Muscle layer of colon (tissue), 2 donors: Measurements from ENCODE around the gene ZBTB20.

Experiments used
- H3K27ac ChIP-seq: one replicate; pipeline ENCODE4 v1.7.0; 2013; ENCODE audit warnings: low read depth, mild to moderate bottlenecking, low read length, moderate library complexity
- H3K27me3 ChIP-seq, 2 donors: one replicate each; pipeline ENCODE4 v1.7.0; 2013; ENCODE audit warnings: low read length in 2 of 2, mild to moderate bottlenecking in 2 of 2; ENCODE audit not compliant: insufficient read depth in 2 of 2, control insufficient read depth in 1 of 2
- H3K36me3 ChIP-seq: one replicate; pipeline ENCODE4 v1.7.0; 2013; ENCODE audit warnings: mild to moderate bottlenecking, low read length; ENCODE audit not compliant: insufficient read depth
- H3K4me1 ChIP-seq: one replicate; pipeline ENCODE4 v1.7.0; 2013; ENCODE audit warnings: mild to moderate bottlenecking, low read length; ENCODE audit not compliant: insufficient read depth
- H3K4me3 ChIP-seq, 2 donors: one replicate each; pipeline ENCODE4 v1.7.0; 2013; ENCODE audit warnings: low read length in 2 of 2, low read depth in 1 of 2, mild to moderate bottlenecking in 1 of 2, moderate library complexity in 1 of 2
- H3K9ac ChIP-seq: one replicate; pipeline ENCODE4 v1.7.0; 2013; ENCODE audit warnings: low read length
- H3K9me3 ChIP-seq: one replicate; pipeline ENCODE4 v1.7.0; 2013; ENCODE audit warnings: mild to moderate bottlenecking, low read length
- donor health status: abdominal sarcoma.
- donor health status: Adenocarcinoma of cecum.

Gene ZBTB20

GRCh38 chr3:114718071-114718897, 428.8 kb downstream of the ZBTB20 start:
- Histone ChIP-seq H3K4me3 (no peak overlapping the region), H3K4me1 (peaks cover 5% of the 10 kb centered on the region), H3K9me3 (no peaks in the 10 kb centered on the region), H3K27me3 (no peaks in the 10 kb centered on the region), H3K9ac (no peak overlapping the region), H3K36me3 (no peaks in the 10 kb centered on the region), H3K27ac (no peak overlapping the region)

GRCh38 chr3:114716916-114717315, 430.2 kb downstream of the ZBTB20 start:
- Histone ChIP-seq H3K9ac (no peak overlapping the region), H3K36me3 (no peaks in the 10 kb centered on the region), H3K4me3 (no peak overlapping the region), H3K9me3 (no peaks in the 10 kb centered on the region), H3K4me1 (peaks cover 5% of the 10 kb centered on the region), H3K27me3 (no peaks in the 10 kb centered on the region), H3K27ac (no peak overlapping the region)

GRCh38 chr3:114716126-114716525, 431.0 kb downstream of the ZBTB20 start:
- peaks cover 5% of the 10 kb centered on the region for H3K4me1 ChIP-seq
- no peak overlapping the region for H3K4me3 ChIP-seq
- no peaks in the 10 kb centered on the region for H3K36me3 ChIP-seq
- H3K27me3 ChIP-seq: no peaks in the 10 kb centered on the region
- no peaks in the 10 kb centered on the region for H3K9me3 ChIP-seq
- H3K9ac ChIP-seq: no peak overlapping the region
- no peak overlapping the region for H3K27ac ChIP-seq

GRCh38 chr3:114714957-114715460, 432.1 kb downstream of the ZBTB20 start:
- Histone ChIP-seq H3K4me1 (peaks cover 5% of the 10 kb centered on the region), H3K27me3 (no peaks in the 10 kb centered on the region), H3K4me3 (no peak overlapping the region), H3K27ac (no peak overlapping the region), H3K36me3 (no peaks in the 10 kb centered on the region), H3K9me3 (no peaks in the 10 kb centered on the region), H3K9ac (no peak overlapping the region)

- Histone ChIP-seq H3K9ac (no peak overlapping the region), H3K27me3 (no peaks in the 10 kb centered on the region), H3K27ac (no peak overlapping the region), H3K9me3 (no peaks in the 10 kb centered on the region), H3K4me1 (peaks cover 5% of the 10 kb centered on the region), H3K36me3 (no peaks in the 10 kb centered on the region), H3K4me3 (no peak overlapping the region)
Observed at GRCh38 chr3:114714237-114714636, 432.9 kb downstream of the ZBTB20 start.

GRCh38 chr3:114712728-114713492, 434.2 kb downstream of the ZBTB20 start:
- Histone ChIP-seq H3K27ac (no peak overlapping the region), H3K9me3 (no peaks in the 10 kb centered on the region), H3K36me3 (no peaks in the 10 kb centered on the region), H3K4me3 (no peak overlapping the region), H3K4me1 (peaks cover under 1% of the 10 kb centered on the region), H3K27me3 (no peaks in the 10 kb centered on the region), H3K9ac (no peak overlapping the region)

GRCh38 chr3:114711321-114711886, 435.7 kb downstream of the ZBTB20 start:
- H3K9me3 ChIP-seq: no peaks in the 10 kb centered on the region
- no peak overlapping the region for H3K9ac ChIP-seq
- no peak overlapping the region for H3K27ac ChIP-seq
- no peaks in the 10 kb centered on the region for H3K4me1 ChIP-seq
- no peaks in the 10 kb centered on the region for H3K27me3 ChIP-seq
- no peak overlapping the region for H3K4me3 ChIP-seq
- no peaks in the 10 kb centered on the region for H3K36me3 ChIP-seq

GRCh38 chr3:114709102-114709501, 438.0 kb downstream of the ZBTB20 start:
- Histone ChIP-seq H3K4me1 (no peaks in the 10 kb centered on the region), H3K27me3 (no peaks in the 10 kb centered on the region), H3K27ac (no peak overlapping the region), H3K9me3 (no peaks in the 10 kb centered on the region), H3K36me3 (no peaks in the 10 kb centered on the region), H3K4me3 (no peak overlapping the region), H3K9ac (no peak overlapping the region)

- Histone ChIP-seq H3K27ac (no peak overlapping the region), H3K4me1 (no peaks in the 10 kb centered on the region), H3K36me3 (no peaks in the 10 kb centered on the region), H3K27me3 (no peaks in the 10 kb centered on the region), H3K9ac (no peak overlapping the region), H3K9me3 (no peaks in the 10 kb centered on the region), H3K4me3 (no peak overlapping the region)
Observed at GRCh38 chr3:114707252-114707860, 439.7 kb downstream of the ZBTB20 start.

- Histone ChIP-seq H3K9ac (no peak overlapping the region), H3K27me3 (no peaks in the 10 kb centered on the region), H3K4me3 (no peak overlapping the region), H3K9me3 (no peaks in the 10 kb centered on the region), H3K27ac (no peak overlapping the region), H3K4me1 (no peaks in the 10 kb centered on the region), H3K36me3 (no peaks in the 10 kb centered on the region)
Observed at GRCh38 chr3:114706591-114707232, 440.4 kb downstream of the ZBTB20 start.
